GM12873 (cell line): ENCODE data around the gene PLA2G12A.

Experiments
- CTCF ChIP-seq: IDR thresholded peaks from 2 replicates; pipeline ENCODE4 v1.5.1; 2012; ENCODE audit warnings: low read depth, mild to moderate bottlenecking, moderate library complexity, low read length, control low read depth; ENCODE audit not compliant: insufficient read depth; ENCODE audit errors: missing control alignments

Gene PLA2G12A

GRCh38 chr4:109708435-109708834, 21.4 kb downstream of the PLA2G12A start:
- no peak for TF ChIP-seq CTCF

- TF ChIP-seq CTCF, result no peak
These were observed 26.1 kb downstream of the PLA2G12A start for GRCh38 chr4:109703664-109704361.

- peak; percentile 74 for TF ChIP-seq CTCF
These were observed 26.8 kb downstream of the PLA2G12A start, which contains the start of gene CASP6 for GRCh38 chr4:109702950-109703663. TSS of gene CASP6 (minus strand) at chr4:109703445. CDS start at chr4:109703395, 50 bp downstream.

GRCh38 chr4:109701566-109702410, 28.1 kb downstream of the PLA2G12A start:
- no peak for TF ChIP-seq CTCF

- no peak for TF ChIP-seq CTCF
These were observed 30.2 kb downstream of the PLA2G12A start for GRCh38 chr4:109699553-109700225.

GRCh38 chr4:109698656-109699055, 31.2 kb downstream of the PLA2G12A start:
- no peak for TF ChIP-seq CTCF
